Central memory CD8-positive, alpha-beta T cell (primary cell): ENCODE measurements around the gene SPATA13.

Experiments used
- ATAC-seq: fragments of 150-1000 bp; cut with Tn5 transposase; replicated peaks from 2 replicates; pipeline ENCODE4 v1.10.0; 2022; ENCODE audit warnings: mild to moderate bottlenecking, moderate FRiP score, moderate number of reproducible peaks; ENCODE audit not compliant: poor library complexity, severe bottlenecking; ENCODE audit errors: extremely low read depth
- DNase-seq, 2 donors: peaks; one replicate each; pipeline ENCODE4 v3.0.0; 2021; ENCODE audit warnings: low spot score in 2 of 2
- H3K27ac Mint-ChIP-seq: one replicate; pipeline ENCODE4 v1.8.0; 2022; ENCODE audit warnings: low read depth, mild to moderate bottlenecking, moderate library complexity, mixed read lengths
- H3K27me3 Mint-ChIP-seq: one replicate; pipeline ENCODE4 v1.8.0; 2022; ENCODE audit warnings: mixed read lengths
- H3K36me3 Mint-ChIP-seq: one replicate; pipeline ENCODE4 v1.8.0; 2022; ENCODE audit warnings: mild to moderate bottlenecking, moderate library complexity, mixed read lengths; ENCODE audit not compliant: insufficient read depth
- H3K4me1 Mint-ChIP-seq: one replicate; pipeline ENCODE4 v1.8.0; 2022; ENCODE audit warnings: mixed read lengths
- H3K4me3 Mint-ChIP-seq: one replicate; pipeline ENCODE4 v1.8.0; 2022; ENCODE audit warnings: mild to moderate bottlenecking, moderate library complexity, mixed read lengths
- H3K9me3 Mint-ChIP-seq: one replicate; pipeline ENCODE4 v1.8.0; 2022; ENCODE audit warnings: mixed read lengths

Gene SPATA13

DNA sequence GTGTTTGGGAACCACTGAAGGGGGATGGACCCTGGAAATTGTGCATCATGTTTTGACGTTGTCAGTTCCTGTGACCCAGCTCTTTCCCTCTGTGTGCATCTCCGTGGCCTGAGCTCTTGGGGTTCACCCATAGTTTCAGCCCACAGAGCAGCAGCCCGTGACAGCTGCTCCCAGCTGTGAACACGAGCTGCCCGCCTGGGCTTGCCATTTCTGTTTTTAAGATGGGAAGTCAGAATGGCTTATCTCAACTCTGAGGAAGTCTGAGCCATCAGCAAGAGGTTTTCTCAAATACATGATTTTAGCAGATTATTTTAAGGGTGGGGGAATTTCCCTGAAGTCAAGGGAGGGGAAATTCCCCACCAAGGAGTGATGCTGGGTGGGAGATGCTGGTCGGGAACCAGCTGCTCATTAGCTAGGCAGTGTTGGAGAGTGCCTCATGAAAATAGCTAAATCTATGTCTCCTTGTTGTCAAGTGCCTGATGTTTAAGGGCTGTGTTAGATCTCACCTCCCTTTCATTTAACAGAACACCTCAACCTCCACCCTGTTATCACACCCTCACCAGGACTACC lies 114.0 kb downstream of the SPATA13 start:
- H3K27ac Mint-ChIP-seq: peak overlapping the region; percentile 99
- no peaks in the 10 kb centered on the region for H3K27me3 Mint-ChIP-seq
- peaks cover 77% of the 10 kb centered on the region for H3K4me1 Mint-ChIP-seq
- peaks cover 46% of the 10 kb centered on the region for H3K36me3 Mint-ChIP-seq
- peak in 1 of 2 donors; percentile 53 for DNase-seq
- ATAC-seq: peak; percentile 38
- H3K9me3 Mint-ChIP-seq: peaks cover 6% of the 10 kb centered on the region
- H3K4me3 Mint-ChIP-seq: peak overlapping the region; percentile 83

DNA sequence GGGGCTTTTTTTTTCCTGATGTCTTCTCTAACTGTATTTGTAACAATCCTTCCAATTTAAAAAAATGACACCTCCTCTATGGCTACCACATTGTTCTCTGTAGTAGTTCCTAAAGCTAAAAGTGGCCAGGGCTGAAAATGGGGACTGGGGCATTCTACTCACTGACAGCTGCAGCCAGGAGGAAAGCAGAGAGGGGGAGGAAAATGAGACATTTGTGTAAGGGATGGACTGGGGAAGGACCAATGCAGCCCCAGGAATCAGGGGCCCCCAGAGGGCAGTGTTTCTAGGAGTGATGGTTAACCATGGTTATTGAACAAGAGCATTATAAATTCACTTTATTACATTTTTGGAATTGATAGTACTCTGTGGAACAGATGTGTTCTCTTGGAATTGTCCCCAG lies 114.5 kb downstream of the SPATA13 start:
- DNase-seq (no peak), ATAC-seq (no peak)
- Mint-ChIP-seq H3K27me3 (no peaks in the 10 kb centered on the region), H3K4me3 (peak overlapping the region; percentile 83), H3K9me3 (peaks cover 6% of the 10 kb centered on the region), H3K27ac (peak overlapping the region; percentile 99), H3K4me1 (peaks cover 78% of the 10 kb centered on the region), H3K36me3 (peaks cover 48% of the 10 kb centered on the region)

DNA sequence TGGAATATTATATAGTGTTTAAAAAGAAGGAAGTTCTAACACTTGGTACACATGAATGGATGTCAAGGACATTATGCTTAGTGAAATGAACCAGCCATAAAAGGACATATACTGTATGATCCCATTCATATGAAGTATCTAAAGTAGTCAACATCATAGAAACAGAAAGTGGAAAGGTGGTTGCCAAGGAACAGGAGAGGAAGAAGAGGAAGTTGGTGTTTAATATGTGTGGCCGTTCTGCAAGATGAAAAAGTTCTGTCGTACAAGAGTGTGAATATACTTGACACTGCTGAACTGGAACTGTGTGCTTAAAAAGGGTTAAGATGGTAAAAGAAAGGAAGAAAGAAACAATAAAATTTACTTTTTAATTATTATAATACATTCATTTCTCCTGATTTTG lies 115.8 kb downstream of the SPATA13 start:
- Mint-ChIP-seq H3K4me3 (peak overlapping the region; percentile 17), H3K4me1 (peaks cover 77% of the 10 kb centered on the region), H3K27ac (peak overlapping the region; percentile 47), H3K27me3 (no peaks in the 10 kb centered on the region), H3K9me3 (no peaks in the 10 kb centered on the region), H3K36me3 (peaks cover 41% of the 10 kb centered on the region)
- ATAC-seq: peak; percentile 11
- no peak for DNase-seq

DNA sequence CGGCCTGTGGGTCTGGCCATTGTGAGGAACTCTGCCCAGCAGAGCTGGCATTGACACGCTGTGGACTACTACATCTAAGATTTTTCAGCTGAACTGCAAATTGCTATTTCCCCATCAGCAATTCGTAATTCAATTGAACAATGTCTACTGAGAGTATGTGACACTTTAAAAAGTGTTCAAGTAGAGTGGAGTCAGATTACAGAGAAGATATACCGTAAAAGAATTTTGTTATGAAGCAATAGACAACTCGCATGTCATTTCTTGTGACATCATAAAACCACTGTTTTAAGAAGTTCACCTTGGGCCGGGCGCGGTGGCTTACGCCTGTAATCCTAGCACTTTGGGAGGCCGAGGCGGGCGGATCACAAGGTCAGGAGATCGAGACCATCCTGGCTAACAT lies 116.3 kb downstream of the SPATA13 start:
- Mint-ChIP-seq H3K36me3 (peaks cover 35% of the 10 kb centered on the region), H3K27me3 (no peaks in the 10 kb centered on the region), H3K4me3 (peak overlapping the region; percentile 17), H3K27ac (peak overlapping the region; percentile 47), H3K9me3 (no peaks in the 10 kb centered on the region), H3K4me1 (peaks cover 77% of the 10 kb centered on the region)
- ATAC-seq (no peak), DNase-seq (no peak)

DNA sequence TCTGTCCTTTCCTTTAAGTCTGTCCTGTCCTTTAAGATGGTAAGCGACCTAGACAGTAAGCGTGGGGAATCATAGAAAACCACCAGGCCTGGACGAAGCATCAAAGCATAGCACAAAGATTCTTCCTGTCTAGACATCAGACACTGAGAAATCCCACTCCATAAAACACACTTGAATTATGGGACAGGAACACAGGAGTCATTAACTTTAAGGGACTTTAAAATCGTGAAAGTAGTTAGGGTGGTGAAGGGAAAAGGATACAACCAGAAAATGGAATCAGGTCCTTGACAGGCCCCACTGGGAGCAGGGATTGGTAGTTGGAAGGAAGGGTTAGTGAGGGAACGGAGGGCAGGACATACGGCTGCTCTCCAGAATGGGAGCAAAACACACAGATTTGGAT lies 117.2 kb downstream of the SPATA13 start:
- H3K4me3 Mint-ChIP-seq: no peak overlapping the region
- H3K27me3 Mint-ChIP-seq: no peaks in the 10 kb centered on the region
- peaks cover 33% of the 10 kb centered on the region for H3K36me3 Mint-ChIP-seq
- no peak for DNase-seq
- ATAC-seq: no peak
- peaks cover 78% of the 10 kb centered on the region for H3K4me1 Mint-ChIP-seq
- peak overlapping the region; percentile 63 for H3K27ac Mint-ChIP-seq
- no peaks in the 10 kb centered on the region for H3K9me3 Mint-ChIP-seq

DNA sequence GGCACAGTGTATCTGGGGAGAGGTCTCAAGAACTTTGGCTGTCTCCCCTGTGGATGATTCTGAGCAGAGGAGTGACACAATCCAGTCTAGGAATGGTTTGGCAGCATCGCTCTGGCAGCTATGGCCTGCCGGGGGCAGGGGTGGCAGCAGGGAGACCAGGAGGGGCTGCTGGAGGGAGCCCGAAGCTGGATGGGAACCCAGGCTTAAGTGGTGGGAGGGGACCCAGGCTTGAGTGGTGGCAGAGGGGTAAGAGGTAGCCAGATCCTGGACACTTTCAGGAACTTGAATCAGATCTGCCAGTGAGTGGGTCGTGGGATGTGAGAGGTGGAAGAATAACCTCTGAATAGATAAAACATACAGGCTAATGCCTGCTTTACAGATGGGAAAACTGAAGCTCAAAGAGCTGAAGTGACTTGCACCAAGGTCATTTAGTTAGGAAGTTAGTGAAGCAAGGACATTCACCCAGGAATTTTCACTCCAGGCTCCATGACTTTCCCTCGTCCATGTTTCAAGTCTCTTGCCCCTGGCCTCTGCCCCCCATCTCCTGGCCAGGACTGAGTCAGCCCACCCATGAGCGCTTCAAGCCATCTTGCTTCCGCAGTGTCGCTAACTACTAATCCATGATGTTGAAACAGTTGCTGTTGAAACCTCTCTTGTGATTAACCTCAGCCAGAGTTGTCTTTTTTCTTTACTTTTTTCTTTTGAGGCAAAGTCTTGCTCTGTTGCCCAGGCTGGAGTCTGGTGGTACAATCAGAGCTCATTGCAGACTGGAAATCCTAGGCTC lies 119.0 kb downstream of the SPATA13 start:
- H3K4me1 Mint-ChIP-seq: peaks cover 73% of the 10 kb centered on the region
- peak overlapping the region; percentile 3 for H3K27ac Mint-ChIP-seq
- peak overlapping the region; percentile 21 for H3K4me3 Mint-ChIP-seq
- ATAC-seq (no peak), DNase-seq (no peak)
- peaks cover 40% of the 10 kb centered on the region for H3K36me3 Mint-ChIP-seq
- H3K9me3 Mint-ChIP-seq: no peaks in the 10 kb centered on the region
- no peaks in the 10 kb centered on the region for H3K27me3 Mint-ChIP-seq

DNA sequence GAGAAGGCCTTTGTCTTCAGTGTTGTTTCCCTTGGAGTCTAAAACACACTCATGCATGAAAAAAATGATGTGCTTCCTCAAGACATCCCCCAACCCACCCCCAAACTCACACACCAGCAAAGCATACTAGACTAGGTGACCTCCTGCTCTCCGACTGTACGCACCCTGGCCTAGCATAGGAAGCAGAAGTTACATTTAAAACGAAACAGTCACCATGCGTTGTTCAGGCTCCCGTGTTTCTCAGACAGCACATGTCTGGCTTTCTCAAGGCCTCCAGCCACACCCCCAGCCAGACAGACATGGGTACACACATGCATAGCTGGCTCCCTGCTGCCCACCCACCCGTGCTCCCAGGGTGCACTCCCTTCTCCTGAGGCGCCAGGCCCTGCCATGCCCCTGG lies 120.2 kb downstream of the SPATA13 start:
- DNase-seq: no peak
- Mint-ChIP-seq H3K27ac (peak overlapping the region; percentile 59), H3K36me3 (peaks cover 43% of the 10 kb centered on the region), H3K9me3 (no peaks in the 10 kb centered on the region), H3K27me3 (no peaks in the 10 kb centered on the region), H3K4me3 (no peak overlapping the region), H3K4me1 (peaks cover 64% of the 10 kb centered on the region)
- no peak for ATAC-seq

DNA sequence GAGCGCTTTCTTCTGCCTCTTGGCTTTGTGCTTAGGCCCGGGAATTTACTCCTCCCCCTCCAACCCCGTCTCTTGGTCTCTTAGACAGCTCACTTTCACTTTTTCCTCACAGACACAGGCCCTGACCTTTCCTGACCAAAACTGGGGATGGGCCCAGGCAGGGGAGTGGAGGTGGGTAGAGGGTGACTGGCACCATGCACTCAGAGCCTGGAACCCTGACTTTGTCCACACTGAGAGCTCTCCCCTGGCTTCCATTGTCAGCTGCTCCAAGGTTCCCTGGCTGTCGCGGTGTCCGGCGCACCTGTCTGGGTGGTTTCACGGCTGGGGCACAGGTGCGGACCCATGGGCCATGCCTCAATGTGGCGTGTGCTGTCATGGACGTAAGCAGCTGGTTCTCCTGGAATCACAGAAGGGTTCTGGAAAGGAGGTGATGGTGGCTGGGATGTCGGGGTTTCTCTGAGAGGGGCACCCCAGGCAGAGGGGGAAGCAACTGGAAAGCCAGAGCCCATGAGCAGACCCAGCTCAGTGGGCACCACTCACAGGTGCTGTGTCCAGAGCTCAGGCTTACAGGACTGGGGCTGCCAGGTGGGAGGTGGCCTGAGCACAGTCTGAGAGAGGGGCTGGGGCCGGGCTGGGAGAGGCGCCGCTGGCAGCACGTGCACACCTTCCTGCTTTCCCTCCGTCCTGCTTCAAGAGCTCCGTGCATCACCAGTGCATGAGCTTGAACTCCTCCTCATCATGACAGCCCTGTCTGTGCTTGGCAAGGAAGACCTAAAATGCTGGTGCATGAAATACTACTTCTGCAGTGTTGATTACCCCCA lies 120.9 kb downstream of the SPATA13 start:
- Mint-ChIP-seq H3K27me3 (no peaks in the 10 kb centered on the region), H3K4me3 (no peak overlapping the region), H3K27ac (peak overlapping the region; percentile 59), H3K9me3 (no peaks in the 10 kb centered on the region), H3K4me1 (peaks cover 60% of the 10 kb centered on the region), H3K36me3 (peaks cover 50% of the 10 kb centered on the region)
- no peak for ATAC-seq
- DNase-seq: no peak

DNA sequence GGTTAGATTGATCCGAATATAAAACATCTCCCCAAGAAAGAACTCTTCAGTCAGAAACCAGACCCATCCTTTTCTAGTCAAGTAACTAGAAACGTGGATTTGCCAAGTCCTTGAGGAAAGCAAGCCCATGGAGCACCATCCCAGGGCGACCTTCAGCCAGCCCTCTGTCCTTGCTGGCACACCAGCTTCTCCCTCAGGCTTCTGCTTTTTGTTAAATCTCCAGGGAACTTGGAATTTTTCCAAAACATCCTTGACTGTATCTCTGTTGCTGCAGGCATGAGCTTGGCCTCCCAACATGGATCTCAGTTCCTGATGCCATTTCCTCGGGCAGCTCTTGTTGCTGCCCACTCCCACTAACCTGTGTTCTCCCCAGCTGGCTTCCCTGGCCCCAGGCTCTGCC lies 121.7 kb downstream of the SPATA13 start:
- Mint-ChIP-seq H3K27ac (peak overlapping the region; percentile 59), H3K9me3 (no peaks in the 10 kb centered on the region), H3K4me3 (no peak overlapping the region), H3K36me3 (peaks cover 50% of the 10 kb centered on the region), H3K4me1 (peaks cover 56% of the 10 kb centered on the region), H3K27me3 (no peaks in the 10 kb centered on the region)
- ATAC-seq: no peak
- no peak for DNase-seq

DNA sequence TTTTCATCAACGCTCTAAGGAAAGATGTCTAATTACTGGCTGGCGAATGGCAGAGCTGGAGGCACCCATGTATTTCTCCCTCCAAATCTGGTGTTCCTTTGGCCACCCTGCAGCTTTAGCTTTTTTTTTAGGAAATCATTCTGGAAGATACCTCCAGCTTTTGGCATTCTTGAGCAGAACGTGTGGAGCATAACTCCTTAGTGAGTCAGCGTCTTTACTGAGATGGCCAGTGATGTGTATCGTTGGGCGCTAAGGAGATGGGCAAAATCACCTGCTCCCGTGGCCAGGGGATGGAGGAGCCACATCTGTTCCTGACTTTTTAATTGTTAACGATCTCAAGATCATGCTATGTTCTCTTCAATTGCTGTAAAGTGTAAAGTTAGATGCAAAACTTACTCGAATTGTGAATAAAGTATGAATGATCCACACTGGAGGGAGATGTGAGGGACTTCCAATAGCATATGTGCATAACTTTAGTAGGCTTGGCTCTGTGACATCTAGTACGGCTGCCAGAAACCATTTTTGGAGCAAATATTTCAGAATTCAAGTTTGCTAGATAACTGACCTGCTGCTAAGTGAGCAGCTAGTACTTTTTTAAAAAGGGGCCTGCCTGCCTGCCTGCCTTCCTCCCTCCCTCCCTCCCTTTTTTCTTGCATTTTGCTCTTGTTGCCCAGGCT lies 124.5 kb downstream of the SPATA13 start:
- peaks cover 65% of the 10 kb centered on the region for H3K36me3 Mint-ChIP-seq
- no peaks in the 10 kb centered on the region for H3K9me3 Mint-ChIP-seq
- H3K27ac Mint-ChIP-seq: no peak overlapping the region
- H3K27me3 Mint-ChIP-seq: no peaks in the 10 kb centered on the region
- H3K4me1 Mint-ChIP-seq: peaks cover 38% of the 10 kb centered on the region
- no peak overlapping the region for H3K4me3 Mint-ChIP-seq
- no peak for ATAC-seq
- DNase-seq: no peak

DNA sequence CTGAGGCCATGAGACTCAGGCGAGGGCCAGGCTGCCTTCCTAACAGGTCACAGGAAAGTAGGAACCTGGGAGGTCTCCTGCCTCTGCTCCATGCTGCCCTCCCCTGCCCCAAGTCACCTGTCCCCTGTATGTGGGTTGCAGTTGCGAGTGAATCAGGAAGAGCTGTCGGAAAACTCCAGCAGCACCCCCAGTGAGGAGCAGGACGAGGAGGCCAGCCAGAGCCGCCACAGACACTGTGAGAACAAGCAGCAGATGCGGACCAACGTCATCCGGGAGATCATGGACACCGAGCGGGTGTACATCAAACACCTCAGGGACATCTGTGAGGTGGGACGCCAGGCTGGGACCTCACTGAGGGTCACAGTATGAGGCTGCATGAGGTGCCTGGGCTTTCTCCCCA lies 126.1 kb downstream of the SPATA13 start:
- Mint-ChIP-seq H3K27me3 (no peaks in the 10 kb centered on the region), H3K9me3 (no peaks in the 10 kb centered on the region), H3K36me3 (peaks cover 72% of the 10 kb centered on the region), H3K27ac (no peak overlapping the region), H3K4me1 (peaks cover 24% of the 10 kb centered on the region), H3K4me3 (no peak overlapping the region)
- ATAC-seq (no peak), DNase-seq (no peak)

DNA sequence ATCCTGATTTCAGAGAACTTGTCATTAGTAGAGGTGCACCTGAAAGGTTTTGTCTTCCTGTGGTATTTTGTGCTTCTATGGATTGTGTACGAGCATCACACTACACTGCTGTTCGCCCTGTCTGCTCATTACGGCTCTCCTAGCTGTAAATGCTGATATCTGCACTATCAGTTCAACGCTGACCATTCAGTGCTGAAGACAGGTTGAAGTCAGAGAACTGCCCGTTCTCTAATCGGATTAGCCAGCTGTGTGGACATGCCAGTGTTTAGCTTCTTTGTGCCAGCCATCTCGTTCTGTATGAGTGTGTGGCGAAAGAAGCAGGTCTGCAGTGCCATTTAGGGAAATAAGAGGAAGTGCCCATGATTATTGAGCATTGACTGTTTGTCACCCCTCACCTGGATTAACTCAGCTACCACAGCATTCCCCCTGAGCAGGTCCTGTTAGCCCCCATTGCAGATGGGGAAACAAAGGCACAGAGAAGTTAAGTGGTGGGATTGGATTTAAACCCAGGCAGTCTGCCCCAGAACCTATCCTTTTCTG lies 127.3 kb downstream of the SPATA13 start:
- Mint-ChIP-seq H3K27me3 (no peaks in the 10 kb centered on the region), H3K4me1 (peaks cover 12% of the 10 kb centered on the region), H3K36me3 (peaks cover 79% of the 10 kb centered on the region), H3K27ac (no peak overlapping the region), H3K9me3 (no peaks in the 10 kb centered on the region), H3K4me3 (no peak overlapping the region)
- DNase-seq (no peak), ATAC-seq (no peak)
